ENCODE data around the gene OSBPL3. TPM values are rescaled to one million over a fixed set of nuclear protein-coding genes. Genes with fewer than 3 reads are reported as not detected.
A peak's percentile ranks its signal among the peaks of the same experiment; 100 is the strongest.

Gene OSBPL3
- total and polyA plus RNA-seq, 2 donors (not counting 1 experiment from before 2014, with no cell fraction given): 22.7 to 70.2 TPM

GRCh38 chr7:24931844-24932243, 48.1 kb downstream of the OSBPL3 start:
- DNase-seq (ENCODE audit: low read depth in 2 of 2): no peak
- H3K4me2 ChIP-seq (ENCODE audit: extremely low read depth, insufficient read depth, low read length): no peak overlapping the region
- no peak overlapping the region for H3K27ac ChIP-seq (ENCODE audit: insufficient read depth, low read length)
- TF ChIP-seq EZH2 (IDR thresholded peaks at IDR 0.05; ENCODE audit: low read length, missing control alignments): no peak
- TF ChIP-seq, protein P1, sequence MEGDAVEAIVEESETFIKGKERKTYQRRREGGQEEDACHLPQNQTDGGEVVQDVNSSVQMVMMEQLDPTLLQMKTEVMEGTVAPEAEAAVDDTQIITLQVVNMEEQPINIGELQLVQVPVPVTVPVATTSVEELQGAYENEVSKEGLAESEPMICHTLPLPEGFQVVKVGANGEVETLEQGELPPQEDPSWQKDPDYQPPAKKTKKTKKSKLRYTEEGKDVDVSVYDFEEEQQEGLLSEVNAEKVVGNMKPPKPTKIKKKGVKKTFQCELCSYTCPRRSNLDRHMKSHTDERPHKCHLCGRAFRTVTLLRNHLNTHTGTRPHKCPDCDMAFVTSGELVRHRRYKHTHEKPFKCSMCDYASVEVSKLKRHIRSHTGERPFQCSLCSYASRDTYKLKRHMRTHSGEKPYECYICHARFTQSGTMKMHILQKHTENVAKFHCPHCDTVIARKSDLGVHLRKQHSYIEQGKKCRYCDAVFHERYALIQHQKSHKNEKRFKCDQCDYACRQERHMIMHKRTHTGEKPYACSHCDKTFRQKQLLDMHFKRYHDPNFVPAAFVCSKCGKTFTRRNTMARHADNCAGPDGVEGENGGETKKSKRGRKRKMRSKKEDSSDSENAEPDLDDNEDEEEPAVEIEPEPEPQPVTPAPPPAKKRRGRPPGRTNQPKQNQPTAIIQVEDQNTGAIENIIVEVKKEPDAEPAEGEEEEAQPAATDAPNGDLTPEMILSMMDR (conservative IDR thresholded peaks at IDR 0.05 in 1 of 2, IDR thresholded peaks at IDR 0.05 in 1 of 2; ENCODE audit: low read depth in 1 of 2, low read length in 2 of 2): no peak
- H3K27me3 ChIP-seq (ENCODE audit: control insufficient read depth, insufficient read depth, low read length): no peaks in the 10 kb centered on the region
- H3K36me3 ChIP-seq (ENCODE audit: control insufficient read depth, insufficient read depth, low read length): no peaks in the 10 kb centered on the region
- no peak overlapping the region for H3K9ac ChIP-seq (ENCODE audit: insufficient read depth, low read length)
- no peaks in the 10 kb centered on the region for H3K9me3 ChIP-seq (ENCODE audit: control insufficient read depth, insufficient read depth, low read depth, low read length)
- peaks cover 2% of the 10 kb centered on the region for H3K4me1 ChIP-seq (ENCODE audit: control insufficient read depth, extremely low read depth, insufficient read depth, low read length)
- peaks cover 53% of the 10 kb centered on the region for H3K79me2 ChIP-seq (ENCODE audit: control insufficient read depth, insufficient read depth, low read length)
- no peak overlapping the region for H3K4me3 ChIP-seq (replicated peaks in 1 of 4; ENCODE audit: control extremely low read depth in 1 of 4, insufficient read depth in 1 of 4, low read depth in 3 of 4, low read length in 4 of 4)
- no peak overlapping the region for H2AFZ ChIP-seq (ENCODE audit: low read length)
- H4K20me1 ChIP-seq (ENCODE audit: control insufficient read depth, extremely low read depth, insufficient read depth, low read length): no peaks in the 10 kb centered on the region

- H3K9me3 ChIP-seq (ENCODE audit: control insufficient read depth, insufficient read depth, low read depth, low read length): no peaks in the 10 kb centered on the region
- H3K4me3 ChIP-seq (replicated peaks in 1 of 4; ENCODE audit: control extremely low read depth in 1 of 4, insufficient read depth in 1 of 4, low read depth in 3 of 4, low read length in 4 of 4): no peak overlapping the region
- no peak overlapping the region for H3K27ac ChIP-seq (ENCODE audit: insufficient read depth, low read length)
- H3K36me3 ChIP-seq (ENCODE audit: control insufficient read depth, insufficient read depth, low read length): no peaks in the 10 kb centered on the region
- DNase-seq (ENCODE audit: low read depth in 2 of 2): no peak
- TF ChIP-seq, protein P1 (conservative IDR thresholded peaks at IDR 0.05 in 1 of 2, IDR thresholded peaks at IDR 0.05 in 1 of 2; ENCODE audit: low read depth in 1 of 2, low read length in 2 of 2): no peak
- TF ChIP-seq EZH2 (IDR thresholded peaks at IDR 0.05; ENCODE audit: low read length, missing control alignments): no peak
- H3K4me2 ChIP-seq (ENCODE audit: extremely low read depth, insufficient read depth, low read length): no peak overlapping the region
- no peak overlapping the region for H2AFZ ChIP-seq (ENCODE audit: low read length)
- H3K9ac ChIP-seq (ENCODE audit: insufficient read depth, low read length): no peak overlapping the region
- no peaks in the 10 kb centered on the region for H3K27me3 ChIP-seq (ENCODE audit: control insufficient read depth, insufficient read depth, low read length)
- no peaks in the 10 kb centered on the region for H4K20me1 ChIP-seq (ENCODE audit: control insufficient read depth, extremely low read depth, insufficient read depth, low read length)
- H3K4me1 ChIP-seq (ENCODE audit: control insufficient read depth, extremely low read depth, insufficient read depth, low read length): peaks cover 2% of the 10 kb centered on the region
- peaks cover 57% of the 10 kb centered on the region for H3K79me2 ChIP-seq (ENCODE audit: control insufficient read depth, insufficient read depth, low read length)
Measured at GRCh38 chr7:24930856-24931255, 49.1 kb downstream of the OSBPL3 start.

- Histone ChIP-seq H3K27ac (ENCODE audit: insufficient read depth, low read length) (no peak overlapping the region), H3K9ac (ENCODE audit: insufficient read depth, low read length) (no peak overlapping the region), H3K79me2 (ENCODE audit: control insufficient read depth, insufficient read depth, low read length) (peaks cover 54% of the 10 kb centered on the region)
Measured at GRCh38 chr7:24926623-24927524, 53.1 kb downstream of the OSBPL3 start.

More at GRCh38 chr7:24926623-24927524, 53.1 kb downstream of the OSBPL3 start:
- Histone ChIP-seq H3K4me3 (replicated peaks in 1 of 4; ENCODE audit: control extremely low read depth in 1 of 4, insufficient read depth in 1 of 4, low read depth in 3 of 4, low read length in 4 of 4) (no peak overlapping the region), H3K36me3 (ENCODE audit: control insufficient read depth, insufficient read depth, low read length) (no peaks in the 10 kb centered on the region), H2AFZ (ENCODE audit: low read length) (no peak overlapping the region), H4K20me1 (ENCODE audit: control insufficient read depth, extremely low read depth, insufficient read depth, low read length) (no peaks in the 10 kb centered on the region), H3K27me3 (ENCODE audit: control insufficient read depth, insufficient read depth, low read length) (no peaks in the 10 kb centered on the region), H3K4me1 (ENCODE audit: control insufficient read depth, extremely low read depth, insufficient read depth, low read length) (peaks cover 14% of the 10 kb centered on the region), H3K4me2 (ENCODE audit: extremely low read depth, insufficient read depth, low read length) (peak overlapping the region; percentile 36), H3K9me3 (ENCODE audit: control insufficient read depth, insufficient read depth, low read depth, low read length) (no peaks in the 10 kb centered on the region)
- peak in 1 of 2 donors; percentile 90 for DNase-seq (ENCODE audit: low read depth in 2 of 2)
- TF ChIP-seq EZH2 (IDR thresholded peaks at IDR 0.05; ENCODE audit: low read length, missing control alignments): no peak
- TF ChIP-seq, protein P1 (conservative IDR thresholded peaks at IDR 0.05 in 1 of 2, IDR thresholded peaks at IDR 0.05 in 1 of 2; ENCODE audit: low read depth in 1 of 2, low read length in 2 of 2): no peak

All from fibroblast of lung (primary cell).